Glutamatergic neuron (in vitro differentiated cells): ENCODE measurements around the gene SS18L1. TPM values are rescaled to one million over a fixed set of nuclear protein-coding genes. Genes with fewer than 3 reads are reported as not detected.

Experiments
- DNase-seq: peaks from one replicate; pipeline ENCODE4 v3.0.0; 2022
- H3K27ac Mint-ChIP-seq: one replicate; pipeline ENCODE4 v1.8.0; 2020; ENCODE audit warnings: mild to moderate bottlenecking, mixed read lengths, inconsistent platforms; ENCODE audit not compliant: unreplicated experiment
- H3K27me3 Mint-ChIP-seq: one replicate; pipeline ENCODE4 v1.8.0; 2020; ENCODE audit warnings: mild to moderate bottlenecking, moderate library complexity, mixed read lengths, inconsistent platforms; ENCODE audit not compliant: unreplicated experiment
- H3K36me3 Mint-ChIP-seq: one replicate; pipeline ENCODE4 v1.8.0; 2020; ENCODE audit warnings: mild to moderate bottlenecking, mixed read lengths, inconsistent platforms; ENCODE audit not compliant: unreplicated experiment
- H3K4me1 Mint-ChIP-seq: one replicate; pipeline ENCODE4 v1.8.0; 2020; ENCODE audit warnings: mild to moderate bottlenecking, low read depth, mixed read lengths, inconsistent platforms; ENCODE audit not compliant: unreplicated experiment
- H3K4me3 Mint-ChIP-seq: one replicate; pipeline ENCODE4 v1.8.0; 2020; ENCODE audit warnings: mild to moderate bottlenecking, mixed read lengths, inconsistent platforms; ENCODE audit not compliant: unreplicated experiment
- H3K9me3 Mint-ChIP-seq: one replicate; pipeline ENCODE4 v1.8.0; 2020; ENCODE audit warnings: mild to moderate bottlenecking, moderate library complexity, mixed read lengths, inconsistent platforms; ENCODE audit not compliant: unreplicated experiment
- CTCF ChIP-seq: fragments of 200-600 bp; sonication (generic); IDR thresholded peaks from one replicate; pipeline ENCODE4 v1.5.0; 2021; ENCODE audit not compliant: partially characterized antibody, unreplicated experiment
- total RNA-seq: library from RNA; stranded (reverse); fragmentation: NEBNext Ultra II Directional; extraction: Animal tissue kit (Norgen Biotek cat#: 25700); gene quantifications from one replicate; pipeline ENCODE4 v1.2.1, GENCODE V29; 2021; ENCODE audit not compliant: unreplicated experiment

Gene SS18L1
- total RNA-seq, 1 donor from 2014 or later = 50.4 TPM

- H3K4me1 Mint-ChIP-seq = peaks cover 2% of the 10 kb centered on the region
- H3K27ac Mint-ChIP-seq = no peak overlapping the region
- peaks cover 4% of the 10 kb centered on the region for H3K9me3 Mint-ChIP-seq
- peaks cover 2% of the 10 kb centered on the region for H3K27me3 Mint-ChIP-seq
- no peaks in the 10 kb centered on the region for H3K36me3 Mint-ChIP-seq
- DNase-seq = peak; percentile 44
- H3K4me3 Mint-ChIP-seq = no peak overlapping the region
- TF ChIP-seq CTCF = no peak
Observed at GRCh38 chr20:62209850-62210495, 66.4 kb downstream of the SS18L1 start.

- H3K27me3 Mint-ChIP-seq = peaks cover 2% of the 10 kb centered on the region
- H3K36me3 Mint-ChIP-seq = no peaks in the 10 kb centered on the region
- H3K4me3 Mint-ChIP-seq = no peak overlapping the region
- H3K27ac Mint-ChIP-seq = no peak overlapping the region
- no peak for TF ChIP-seq CTCF
- no peak for DNase-seq
- H3K9me3 Mint-ChIP-seq = peaks cover 4% of the 10 kb centered on the region
- peaks cover 2% of the 10 kb centered on the region for H3K4me1 Mint-ChIP-seq
Observed at GRCh38 chr20:62210496-62210855, 66.9 kb downstream of the SS18L1 start.

- Mint-ChIP-seq H3K9me3 (peaks cover 4% of the 10 kb centered on the region), H3K36me3 (no peaks in the 10 kb centered on the region), H3K27me3 (peaks cover 2% of the 10 kb centered on the region), H3K27ac (no peak overlapping the region), H3K4me1 (peaks cover 2% of the 10 kb centered on the region), H3K4me3 (no peak overlapping the region)
- DNase-seq = no peak
- TF ChIP-seq CTCF = no peak
Observed at GRCh38 chr20:62211216-62211615, 67.6 kb downstream of the SS18L1 start.

- H3K36me3 Mint-ChIP-seq = no peaks in the 10 kb centered on the region
- TF ChIP-seq CTCF = no peak
- DNase-seq = no peak
- H3K27me3 Mint-ChIP-seq = no peaks in the 10 kb centered on the region
- peaks cover 2% of the 10 kb centered on the region for H3K4me1 Mint-ChIP-seq
- H3K27ac Mint-ChIP-seq = peak overlapping the region; percentile 87
- H3K9me3 Mint-ChIP-seq = peaks cover 3% of the 10 kb centered on the region
- H3K4me3 Mint-ChIP-seq = no peak overlapping the region
Observed at GRCh38 chr20:62211769-62212288, 68.3 kb downstream of the SS18L1 start.

- Mint-ChIP-seq H3K4me3 (no peak overlapping the region), H3K36me3 (no peaks in the 10 kb centered on the region), H3K27ac (peak overlapping the region; percentile 87), H3K27me3 (no peaks in the 10 kb centered on the region), H3K9me3 (peaks cover 3% of the 10 kb centered on the region), H3K4me1 (peaks cover 2% of the 10 kb centered on the region)
- no peak for TF ChIP-seq CTCF
- DNase-seq = peak; percentile 44
Observed at GRCh38 chr20:62212299-62212698, 68.7 kb downstream of the SS18L1 start.
